HG02588 (cell line): ENCODE measurements around the gene PHLDB2.

ENCODE experiments used
- ATAC-seq: cut with Tn5 transposase; IDR thresholded peaks from one replicate; pipeline ENCODE4 v1.9.1; 2021; ENCODE audit warnings: mild to moderate bottlenecking, moderate library complexity; ENCODE audit not compliant: unreplicated experiment

The PHLDB2 gene

GRCh38 chr3:111956995-111957734, 98.1 kb downstream of the PHLDB2 start:
- no peak for ATAC-seq

DNA sequence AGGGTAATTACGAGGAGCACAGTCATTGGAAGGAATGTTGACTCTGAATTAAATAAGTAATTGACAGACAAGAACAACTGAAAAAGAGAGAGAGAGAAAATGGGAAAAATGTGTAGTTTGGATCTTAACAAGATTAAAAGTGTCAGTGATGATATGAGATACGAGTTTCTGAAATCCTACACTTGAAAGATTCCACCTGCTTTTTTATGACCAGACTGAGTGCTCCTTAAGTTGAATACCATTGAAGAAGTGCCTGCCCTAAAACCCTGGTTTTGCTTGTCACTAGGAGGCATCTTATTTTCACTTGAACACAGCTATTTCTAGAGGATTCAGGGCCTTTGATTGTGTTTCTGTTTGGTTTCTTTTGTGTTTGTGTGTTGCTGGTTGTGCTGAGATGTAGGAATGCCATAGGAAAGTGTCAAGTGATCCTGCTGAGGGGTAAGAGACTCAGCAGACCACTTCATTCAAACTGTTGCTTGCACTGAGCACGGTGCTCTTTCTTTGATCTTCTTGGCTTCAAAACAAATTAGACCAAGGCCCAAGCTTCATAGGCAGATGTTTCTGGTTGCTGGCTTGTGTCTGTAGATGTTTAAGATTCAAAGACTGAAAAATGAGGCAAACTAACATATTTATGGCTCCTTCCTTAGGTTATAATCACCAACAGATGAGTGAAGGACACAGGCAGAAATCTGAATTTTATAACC, 102.5 kb downstream of the PHLDB2 start:
- no peak for ATAC-seq

GRCh38 chr3:111963424-111963823, 104.4 kb downstream of the PHLDB2 start:
- no peak for ATAC-seq

GRCh38 chr3:111965484-111965883, 106.4 kb downstream of the PHLDB2 start:
- no peak for ATAC-seq

GRCh38 chr3:111967068-111967467, 108.0 kb downstream of the PHLDB2 start:
- no peak for ATAC-seq

GRCh38 chr3:111967651-111968274, 108.7 kb downstream of the PHLDB2 start:
- peak; percentile 93 for ATAC-seq

DNA sequence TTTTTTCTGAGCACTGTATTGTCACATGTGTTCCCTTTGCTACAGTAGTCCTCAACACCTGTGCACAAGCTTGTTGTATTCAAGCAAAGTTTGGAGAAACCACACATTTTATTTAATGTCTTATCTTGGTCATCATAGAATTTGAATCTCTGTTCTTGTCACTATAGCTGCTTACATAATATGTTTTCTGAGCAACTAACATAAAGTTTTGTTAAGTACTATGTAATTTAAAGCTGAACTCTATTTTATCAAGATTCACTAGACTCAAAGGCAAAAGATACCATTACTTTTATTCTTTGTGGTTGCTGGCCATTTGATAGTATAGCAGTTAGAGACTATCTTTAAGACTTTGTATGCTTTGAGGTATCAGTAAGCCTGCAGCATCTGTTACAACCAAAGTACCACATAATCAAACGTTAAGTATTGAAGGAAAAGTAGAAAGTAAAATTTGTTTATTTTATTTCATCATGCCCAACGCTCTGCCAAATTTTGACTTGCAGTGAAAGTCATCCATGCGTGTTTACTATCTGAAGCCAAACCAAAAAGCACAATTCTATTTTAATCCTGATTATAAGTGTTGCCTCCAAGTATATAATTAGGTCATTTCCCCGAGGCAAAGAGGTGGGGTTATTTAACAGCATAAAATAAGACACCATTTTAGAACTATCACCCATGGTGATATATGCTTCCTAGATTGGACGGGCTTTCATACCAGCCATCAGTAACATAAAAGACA, 109.4 kb downstream of the PHLDB2 start:
- no peak for ATAC-seq

DNA sequence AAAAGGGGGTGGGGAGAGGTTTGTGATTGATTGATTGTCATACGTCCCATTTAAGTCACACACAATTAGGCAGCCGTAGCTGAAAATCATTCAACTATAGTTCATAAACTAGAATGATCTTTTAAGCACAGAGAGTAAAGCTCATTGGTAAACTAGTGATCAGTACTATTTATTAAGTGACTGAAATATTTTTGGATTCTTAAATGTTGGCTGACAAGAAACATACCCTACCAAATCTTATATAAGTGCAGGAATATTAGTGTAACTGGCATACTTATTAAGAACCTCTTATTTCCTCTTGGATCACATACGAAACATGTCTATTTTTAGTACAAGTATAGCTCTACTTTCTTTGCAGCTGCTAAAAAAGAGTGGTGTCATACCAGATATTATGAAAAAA, 111.3 kb downstream of the PHLDB2 start:
- ATAC-seq, result no peak

DNA sequence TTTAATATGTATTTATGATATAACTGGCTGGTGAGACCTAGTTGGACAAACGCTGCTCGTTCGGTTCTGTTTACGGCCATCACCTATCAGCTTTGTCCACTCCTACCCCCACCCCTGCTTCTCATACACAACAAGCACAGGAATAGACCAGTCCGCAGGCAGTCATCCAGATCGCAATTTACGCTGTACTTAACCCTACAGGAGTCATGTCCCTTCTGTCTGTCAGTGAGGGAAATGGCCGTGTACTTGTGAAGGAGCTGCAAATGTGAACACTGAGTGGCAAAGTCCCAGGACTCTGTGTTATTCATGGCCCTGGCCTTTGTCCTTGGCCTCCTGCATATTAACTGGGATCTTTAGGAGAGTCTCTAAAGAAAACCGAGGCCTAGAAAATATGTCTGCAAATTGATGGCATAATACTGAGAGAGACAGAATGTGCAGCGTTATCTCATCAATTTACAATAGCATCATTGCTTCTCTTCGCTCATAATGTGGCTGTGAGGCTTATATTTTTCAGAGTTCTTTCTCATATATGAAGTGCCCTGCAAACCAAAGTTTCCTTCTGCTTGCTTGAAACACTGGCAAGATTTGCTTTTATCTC, 112.6 kb downstream of the PHLDB2 start:
- no peak for ATAC-seq

- no peak for ATAC-seq
These were observed 113.8 kb downstream of the PHLDB2 start for GRCh38 chr3:111972891-111973290.

- ATAC-seq, result no peak
These were observed 116.1 kb downstream of the PHLDB2 start for GRCh38 chr3:111975131-111975530.

GRCh38 chr3:111976254-111976653, 117.2 kb downstream of the PHLDB2 start:
- ATAC-seq, result no peak

GRCh38 chr3:111978583-111979433, 119.7 kb downstream of the PHLDB2 start, which contains the start of gene ABHD10:
ABHD10 (plus strand) TSS chr3:111979026; CDS start chr3:111979062, 36 bp downstream.
- peak; percentile 97 for ATAC-seq

DNA sequence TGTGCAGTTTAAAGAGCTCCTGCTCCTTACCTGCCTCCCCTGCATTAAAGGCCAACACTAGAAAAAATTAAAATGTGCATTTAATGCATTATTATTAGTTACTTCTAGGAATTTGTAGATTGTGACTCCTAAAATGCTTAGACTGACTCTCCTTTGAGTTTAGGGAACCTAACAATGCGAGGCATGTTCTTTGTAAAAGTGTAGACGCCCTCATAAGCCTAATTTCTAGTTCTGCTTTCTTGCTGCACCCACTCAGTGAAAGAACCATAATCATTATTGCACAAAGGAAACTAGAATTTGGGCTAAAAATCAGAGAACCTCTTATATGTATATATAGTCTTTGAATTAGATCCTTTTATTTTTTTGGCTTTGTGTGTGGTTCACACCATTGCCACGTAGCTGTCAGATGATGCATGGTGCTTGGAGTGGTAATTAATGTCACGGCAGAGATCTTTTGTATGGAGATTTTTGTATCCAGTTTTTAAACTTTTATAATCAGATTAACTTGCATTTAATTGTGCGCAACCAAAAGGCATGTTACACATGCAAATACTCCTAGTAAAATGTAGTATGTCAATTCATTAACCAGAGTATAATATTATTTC, 120.5 kb downstream of the PHLDB2 start:
- ATAC-seq, result peak; percentile 34

DNA sequence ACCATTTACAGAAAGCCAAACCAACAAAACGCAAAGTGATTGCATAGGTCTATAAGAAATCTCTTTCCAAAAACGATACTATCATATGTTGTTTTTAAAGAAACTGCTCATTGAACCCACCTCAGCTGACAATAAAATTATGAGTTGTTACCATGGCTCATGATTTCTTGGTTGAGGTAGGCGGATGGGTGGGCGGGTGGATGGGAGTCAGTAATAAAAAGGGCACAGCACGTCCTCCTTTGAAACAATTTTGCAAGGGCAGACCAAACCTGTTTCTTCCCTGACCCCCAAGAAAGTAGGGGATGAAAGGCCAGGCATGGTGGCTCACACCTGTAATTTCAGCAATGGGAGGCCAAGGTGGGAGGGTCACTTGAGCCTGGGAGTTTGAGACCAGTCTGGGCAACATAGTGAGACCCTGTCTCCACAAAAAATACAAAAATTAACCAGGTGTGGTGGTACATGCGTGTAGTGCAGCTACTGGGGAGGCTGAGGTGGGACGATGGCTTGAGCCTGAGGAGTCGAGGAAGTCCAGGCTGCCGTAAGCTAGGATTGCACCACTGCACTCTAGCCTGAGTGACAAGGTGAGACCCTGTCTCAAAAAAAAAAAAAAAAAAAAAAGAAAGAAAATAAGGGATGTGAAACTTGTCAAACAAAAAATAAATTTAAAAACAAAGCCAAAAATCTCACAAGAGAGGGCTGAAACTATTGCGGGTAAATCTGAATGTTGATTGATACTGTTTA, 121.8 kb downstream of the PHLDB2 start:
- ATAC-seq, result no peak

DNA sequence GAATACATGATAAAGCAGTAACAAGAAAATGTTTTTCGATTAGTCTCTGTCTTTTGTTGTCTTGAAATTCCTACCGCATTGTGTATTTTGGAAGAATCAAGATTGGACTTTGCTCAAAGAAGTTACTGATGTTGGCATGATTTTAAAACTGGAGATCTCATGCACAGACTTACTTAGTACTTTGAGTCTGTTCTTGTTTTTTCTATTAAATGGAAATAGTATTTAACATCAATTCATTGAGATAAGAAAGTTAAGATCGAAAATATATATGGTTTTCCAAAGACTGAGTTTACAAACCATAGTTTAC, 122.3 kb downstream of the PHLDB2 start:
- ATAC-seq, result no peak

GRCh38 chr3:111984636-111985298, 125.7 kb downstream of the PHLDB2 start:
- no peak for ATAC-seq

- ATAC-seq, result no peak
These were observed 127.7 kb downstream of the PHLDB2 start for GRCh38 chr3:111986800-111987199.
